Cerebellar nuclear complex (tissue), 1 donor: Measurements from ENCODE around the gene STPG2.

Experiments used
- DNase-seq, 2 experiments: peaks; one replicate each; lab custom pipeline; 2025; lab: John Stamatoyannopoulos, UW

STPG2 gene

DNA sequence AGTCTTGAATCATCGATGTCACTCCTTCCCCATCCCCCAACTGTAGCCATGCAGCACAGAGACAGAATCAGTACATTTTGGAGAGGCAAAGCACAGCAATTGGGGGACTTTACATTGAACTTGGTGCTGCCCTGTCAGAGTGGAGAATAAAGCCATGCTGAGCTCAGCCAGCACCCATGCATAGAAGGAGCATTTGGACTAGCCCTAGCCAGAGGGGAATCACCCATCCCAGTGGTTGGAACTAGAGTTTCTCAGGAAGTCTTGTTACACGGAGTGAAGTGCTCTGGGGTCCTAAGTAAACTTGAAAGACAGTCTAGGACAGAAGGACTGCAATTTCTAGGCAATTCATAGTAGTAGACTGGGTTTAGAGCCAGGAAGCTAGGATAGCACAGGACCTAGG is 49.6 kb downstream of the STPG2 start:
- DNase-seq, result no peak

DNA sequence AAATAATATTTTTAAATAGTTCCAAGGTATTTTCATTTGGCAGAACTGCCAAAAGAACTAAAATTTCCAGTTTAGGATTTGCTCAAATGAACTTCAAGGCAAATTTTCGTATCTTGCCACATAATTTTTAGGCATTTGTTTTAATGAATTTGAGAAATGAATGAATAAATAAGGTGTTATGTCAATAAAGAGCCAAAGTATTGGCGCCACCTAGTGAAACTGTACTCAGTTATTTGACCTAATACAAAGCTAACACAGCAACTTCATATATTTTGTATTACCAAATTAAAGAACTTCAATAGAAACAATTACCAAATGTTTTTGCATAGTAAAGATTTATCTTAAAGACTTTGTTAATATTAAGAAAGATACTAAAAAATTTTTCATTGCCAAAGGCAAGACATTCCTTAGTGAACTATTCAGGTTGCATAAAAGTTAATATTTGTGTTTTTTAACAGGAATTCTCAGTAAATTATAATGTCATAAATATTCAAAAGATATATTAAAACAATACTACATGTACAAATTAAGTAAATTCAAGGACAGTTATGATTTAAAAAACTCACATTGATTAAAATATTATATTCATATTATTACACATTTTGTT is 50.3 kb downstream of the STPG2 start:
- no peak for DNase-seq

DNA sequence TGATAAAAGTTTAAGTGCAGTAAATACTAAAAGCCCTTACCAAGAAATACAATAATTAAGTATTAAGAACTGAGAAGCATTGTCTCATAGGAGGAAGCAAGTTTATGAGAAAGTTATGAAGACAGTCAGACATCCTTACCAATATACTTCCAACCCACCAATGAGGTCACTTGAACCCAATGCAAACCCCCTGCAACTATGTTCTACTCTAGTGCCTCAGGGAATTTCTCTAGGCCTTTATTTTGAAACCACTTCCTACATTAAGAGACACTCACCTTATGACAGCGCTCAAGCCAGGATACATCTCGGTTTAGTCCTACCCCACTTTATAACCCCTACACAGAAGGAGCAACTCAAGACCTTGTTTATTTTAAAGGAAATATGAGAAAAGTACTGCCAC is 61.3 kb downstream of the STPG2 start:
- DNase-seq, result no peak

DNA sequence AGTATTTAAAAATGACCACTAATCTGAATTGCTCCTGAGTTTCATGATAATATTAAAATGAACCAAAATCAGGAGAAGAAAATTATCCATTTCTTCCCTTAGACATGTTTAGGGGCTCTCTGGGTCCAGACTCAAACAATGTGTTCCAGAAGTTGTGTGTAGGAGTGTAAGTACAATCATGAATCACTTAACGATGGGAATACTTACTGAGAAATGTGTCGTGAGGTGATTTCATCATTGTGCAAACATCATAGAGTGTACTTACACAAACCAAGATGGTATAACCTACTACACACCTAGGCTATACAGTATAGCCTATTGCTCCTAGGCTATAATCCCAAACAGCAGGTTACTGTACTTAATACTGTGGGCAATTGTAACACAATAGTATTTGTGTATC is 74.8 kb downstream of the STPG2 start:
- DNase-seq, result no peak

DNA sequence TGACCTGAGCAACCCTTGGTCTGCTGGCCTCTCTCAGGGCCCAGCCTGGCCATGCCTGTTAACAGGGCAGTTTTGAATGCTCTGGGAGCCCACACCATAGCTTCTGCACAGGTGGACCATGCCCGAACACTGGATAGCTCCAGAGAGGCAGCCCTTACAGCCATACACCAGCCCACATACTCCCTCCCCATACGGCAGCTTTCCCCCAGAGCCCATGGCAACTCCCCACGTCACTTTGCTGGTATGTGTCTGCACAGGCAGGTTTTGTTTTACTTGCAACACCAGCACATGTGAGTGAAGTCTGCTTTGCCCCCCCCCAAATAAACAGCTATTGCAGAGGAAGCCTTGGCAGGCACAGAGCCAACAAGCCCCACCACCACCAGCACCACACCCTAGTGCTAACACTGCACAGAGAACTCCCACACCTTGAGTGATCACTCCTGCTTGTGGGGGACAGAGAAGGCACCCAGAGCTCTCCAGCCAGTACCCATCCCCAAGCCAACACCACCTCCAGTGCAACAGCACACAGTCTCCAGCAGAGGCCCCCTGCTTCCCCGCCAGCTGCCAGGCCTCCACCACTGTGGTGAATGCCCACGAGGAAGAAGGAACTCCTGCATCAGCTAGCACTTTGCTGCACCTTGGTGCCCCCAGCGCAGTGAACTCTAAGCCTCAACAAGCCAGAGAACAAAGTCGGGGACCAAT is 87.3 kb downstream of the STPG2 start:
- no peak for DNase-seq

DNA sequence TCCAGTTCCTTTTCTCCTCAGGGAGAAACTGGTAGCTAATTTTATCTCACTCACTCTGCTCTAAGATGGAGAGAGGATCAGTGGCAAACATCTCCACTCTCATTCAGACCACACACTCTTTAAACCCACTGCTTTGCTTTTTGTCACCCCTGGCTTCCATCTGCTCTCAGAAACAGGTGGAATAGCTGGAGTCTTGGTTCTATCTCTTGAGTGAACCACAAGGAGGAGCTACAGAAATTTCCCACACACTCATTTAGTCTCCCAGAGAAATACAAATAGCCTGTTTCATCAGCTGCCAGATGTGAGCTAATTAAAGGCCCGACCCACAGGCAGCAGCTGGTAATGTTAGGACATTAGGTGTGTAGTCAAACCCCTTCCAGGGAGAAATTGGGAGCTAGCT is 96.6 kb downstream of the STPG2 start:
- DNase-seq, result no peak

DNA sequence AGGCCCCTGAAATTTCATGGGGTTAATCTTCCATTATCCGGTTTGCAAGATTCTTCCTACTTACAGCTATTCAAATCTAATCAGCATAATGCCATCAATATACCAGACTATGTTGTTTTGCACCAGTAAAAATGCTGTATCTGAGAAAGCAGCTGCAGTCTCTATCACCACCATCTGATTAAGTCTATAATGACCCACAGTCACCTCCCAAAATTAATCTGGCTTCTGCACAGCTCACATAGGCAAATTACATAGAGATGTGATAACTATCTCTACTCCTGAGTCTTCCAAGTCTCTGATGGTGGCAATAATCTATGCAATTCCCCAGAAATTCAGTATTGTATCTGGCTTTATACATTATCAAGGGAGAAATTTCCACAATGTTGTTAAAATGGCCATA is 113.2 kb downstream of the STPG2 start:
- no peak for DNase-seq

DNA sequence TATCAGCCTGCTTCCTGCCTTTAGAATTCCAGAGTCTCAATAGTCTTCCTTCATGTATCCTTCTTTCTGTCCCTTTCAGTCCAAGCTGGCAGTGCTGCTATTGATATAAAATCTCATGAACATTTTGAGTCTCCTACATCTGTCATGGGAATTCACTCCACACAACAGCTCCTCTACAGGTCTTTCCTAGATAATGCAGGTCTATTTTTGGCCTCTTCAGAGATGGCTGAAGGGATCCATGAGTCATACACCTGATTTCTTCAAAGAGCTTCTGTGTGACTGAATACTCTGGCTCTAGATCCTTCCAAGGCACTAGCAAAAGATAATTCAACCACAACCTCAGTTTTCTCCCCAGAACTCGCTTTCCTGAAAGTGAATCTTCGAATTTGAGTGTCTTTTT is 115.4 kb downstream of the STPG2 start:
- no peak for DNase-seq

DNA sequence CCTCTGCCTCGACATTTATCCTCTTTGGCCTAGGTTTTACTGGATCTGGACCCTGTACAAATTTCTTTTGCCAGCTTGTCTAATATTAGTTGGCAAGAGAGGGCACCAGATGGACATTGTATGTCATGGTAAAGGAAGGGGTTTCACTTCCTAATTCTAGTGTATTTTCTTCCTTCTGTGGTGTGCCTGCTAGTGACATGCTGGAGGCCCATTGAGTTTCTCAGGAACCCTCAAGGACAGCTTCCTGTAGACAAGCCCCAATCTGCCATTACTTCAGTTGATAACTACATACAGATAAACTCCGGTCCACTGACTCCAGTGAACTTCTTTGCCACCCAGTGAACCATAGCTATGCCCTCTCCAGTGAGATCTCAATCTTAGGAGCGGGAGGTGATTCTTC is 116.9 kb downstream of the STPG2 start:
- DNase-seq, result no peak

DNA sequence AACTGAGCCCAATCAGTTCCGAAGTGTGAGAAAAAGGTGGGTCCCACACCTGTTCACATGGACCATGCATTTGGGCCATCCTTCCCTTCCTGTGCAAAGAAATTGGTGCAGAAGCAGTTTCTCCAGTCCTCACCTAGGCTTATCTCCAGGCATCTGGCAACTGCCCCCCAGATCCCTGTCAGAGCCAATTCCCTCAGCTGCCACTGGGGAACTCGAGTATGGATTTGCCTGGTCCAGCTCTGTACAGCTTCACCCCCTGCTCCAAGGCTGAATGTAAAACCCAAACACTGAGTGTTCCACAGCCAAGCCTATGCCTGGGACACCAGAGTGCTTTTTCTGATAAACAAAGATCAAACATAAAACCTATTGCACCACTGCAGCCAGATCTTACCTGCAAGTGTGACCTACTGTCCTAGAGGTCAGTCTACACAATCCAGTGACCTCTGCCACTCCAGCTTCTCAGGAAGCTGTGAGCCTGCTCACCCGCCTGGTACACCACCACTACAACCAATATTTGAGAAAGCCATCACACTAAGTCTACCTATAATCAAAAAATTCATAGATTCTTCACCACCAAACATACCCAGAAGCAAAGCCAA is 136.4 kb downstream of the STPG2 start:
- no peak for DNase-seq

DNA sequence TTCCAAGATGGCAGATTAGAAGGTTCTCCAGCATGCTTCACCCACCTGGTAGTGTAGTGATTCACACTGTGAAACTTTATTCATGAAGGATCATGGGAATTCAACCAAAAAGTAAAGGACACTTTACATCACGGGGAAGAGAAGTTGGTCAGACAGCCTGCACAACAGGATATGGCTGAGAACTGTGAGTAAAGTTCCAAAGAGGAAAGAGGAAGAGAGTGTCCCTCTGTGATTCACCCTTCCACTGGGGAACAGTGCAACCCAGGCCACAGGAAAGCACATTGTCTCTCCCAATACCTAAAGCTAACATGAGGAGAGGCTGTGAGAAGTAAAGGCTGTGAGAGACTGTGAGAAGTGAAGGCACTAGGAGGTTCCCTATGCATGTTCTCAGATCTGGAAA is 137.2 kb downstream of the STPG2 start:
- no peak for DNase-seq

DNA sequence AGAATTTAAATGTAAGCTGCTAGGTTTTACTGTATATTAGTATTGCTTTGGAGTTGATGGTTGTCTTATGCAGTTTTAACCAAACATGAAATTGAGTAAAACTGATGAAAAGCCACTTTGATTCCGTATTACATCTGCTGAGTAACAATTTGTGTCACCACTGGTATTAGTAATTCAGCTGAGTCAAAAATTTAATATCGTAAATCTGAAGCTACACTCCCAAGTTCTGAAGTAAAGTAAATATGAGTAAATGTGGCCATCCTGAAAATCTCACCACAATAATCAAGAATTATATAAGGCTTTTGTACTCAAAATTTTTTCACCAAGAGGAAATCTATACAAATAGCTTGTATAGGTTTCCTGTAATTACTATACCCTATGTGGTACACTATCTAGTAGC is 142.3 kb downstream of the STPG2 start:
- no peak for DNase-seq

DNA sequence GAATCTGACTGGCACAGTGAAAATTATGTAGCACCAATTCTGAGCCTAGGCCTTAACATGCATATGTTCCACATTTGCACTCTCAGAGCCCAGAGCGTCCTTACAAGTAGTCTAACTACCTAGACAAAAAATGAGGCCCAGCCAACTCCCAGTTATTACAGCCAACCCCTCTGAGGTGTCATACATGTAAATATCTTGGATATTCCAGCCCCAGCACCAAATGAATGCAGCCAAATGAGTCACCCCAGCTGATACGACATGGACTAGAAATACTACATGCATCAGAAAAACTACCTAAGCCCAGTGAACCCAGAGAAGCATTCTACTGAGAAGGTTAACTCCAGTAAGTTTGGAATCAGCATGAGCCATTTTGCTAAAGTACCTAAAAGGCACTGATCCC is 145.1 kb downstream of the STPG2 start:
- no peak for DNase-seq

DNA sequence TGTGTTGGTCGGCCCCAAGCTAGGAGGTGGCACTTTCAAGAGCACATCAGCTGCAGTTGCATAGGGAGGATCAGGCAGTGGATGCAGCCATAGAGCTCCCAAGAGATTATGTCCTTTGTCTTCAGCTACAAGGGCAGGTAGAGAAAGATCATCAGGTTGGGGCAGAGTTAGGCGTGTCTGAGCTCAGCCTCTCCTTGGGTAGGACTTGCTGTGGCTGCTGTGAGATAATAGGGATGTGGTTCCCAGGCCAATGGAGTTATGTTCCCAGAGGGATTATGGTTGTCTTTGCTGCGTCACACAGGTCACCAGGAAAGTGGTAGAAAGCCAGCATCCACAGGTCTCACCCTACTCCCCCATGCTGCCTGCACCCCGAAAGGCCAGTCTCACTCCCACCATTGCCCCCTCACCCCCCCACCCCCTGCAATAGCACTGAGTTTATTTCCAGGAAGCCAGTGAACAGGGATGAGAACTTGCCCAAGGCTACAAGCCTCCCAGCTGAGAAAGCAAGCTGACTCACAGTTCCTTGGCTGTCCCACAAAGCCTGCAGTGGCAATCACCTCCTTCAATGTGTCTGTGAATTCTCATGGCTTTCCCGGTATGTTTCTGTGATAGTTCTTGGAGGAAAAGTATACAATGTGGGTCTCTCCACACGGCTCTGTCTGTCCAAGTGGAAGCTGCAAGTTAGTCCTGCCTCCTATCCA is 148.4 kb downstream of the STPG2 start:
- DNase-seq, result no peak

DNA sequence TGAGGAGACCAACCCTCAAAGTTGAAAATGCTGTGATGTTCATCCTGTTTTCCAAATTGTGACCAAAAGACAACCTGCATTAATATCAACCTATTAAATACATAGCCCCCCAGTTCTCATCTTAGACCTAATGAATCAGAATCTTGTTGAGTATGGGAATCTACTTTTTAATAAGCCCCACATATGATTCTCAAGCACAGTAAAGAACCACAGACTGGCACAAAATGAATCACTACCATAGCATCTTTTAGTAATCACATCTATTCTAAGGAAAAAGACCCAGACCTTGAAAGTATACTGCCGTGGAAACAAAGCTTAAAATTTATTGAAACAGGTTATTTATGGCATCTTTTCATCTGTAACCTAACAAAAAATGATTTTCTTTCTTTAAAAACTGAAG is 152.9 kb downstream of the STPG2 start:
- DNase-seq, result no peak

DNA sequence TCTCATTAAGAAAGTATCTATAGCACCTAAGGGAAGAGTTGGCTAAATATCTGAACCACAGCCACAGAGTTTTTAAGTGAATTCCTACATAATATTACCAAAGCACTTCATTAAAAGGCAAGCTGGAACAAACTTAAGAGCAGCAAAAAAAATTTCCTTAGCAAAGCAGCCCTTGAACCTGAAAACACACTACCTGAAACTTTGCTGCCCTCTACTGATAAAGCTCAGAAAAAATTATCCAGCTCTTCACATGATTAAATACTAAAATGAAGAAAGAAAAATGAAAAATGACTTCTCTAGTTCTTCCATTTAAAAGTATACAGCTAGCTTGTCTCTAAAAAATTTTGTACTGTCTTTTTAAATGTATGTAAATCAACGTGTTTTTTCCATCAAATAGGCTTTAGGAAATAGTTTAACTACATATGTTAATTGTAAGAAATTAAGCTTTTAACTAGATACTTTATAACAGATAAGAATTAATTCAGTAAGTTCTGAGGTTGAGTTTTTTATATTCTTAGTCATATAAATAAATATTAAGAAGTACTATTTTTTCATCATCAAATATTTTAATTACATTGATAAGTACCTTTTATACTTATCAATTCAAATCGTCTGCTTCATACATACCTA is 156.1 kb downstream of the STPG2 start:
- no peak for DNase-seq

DNA sequence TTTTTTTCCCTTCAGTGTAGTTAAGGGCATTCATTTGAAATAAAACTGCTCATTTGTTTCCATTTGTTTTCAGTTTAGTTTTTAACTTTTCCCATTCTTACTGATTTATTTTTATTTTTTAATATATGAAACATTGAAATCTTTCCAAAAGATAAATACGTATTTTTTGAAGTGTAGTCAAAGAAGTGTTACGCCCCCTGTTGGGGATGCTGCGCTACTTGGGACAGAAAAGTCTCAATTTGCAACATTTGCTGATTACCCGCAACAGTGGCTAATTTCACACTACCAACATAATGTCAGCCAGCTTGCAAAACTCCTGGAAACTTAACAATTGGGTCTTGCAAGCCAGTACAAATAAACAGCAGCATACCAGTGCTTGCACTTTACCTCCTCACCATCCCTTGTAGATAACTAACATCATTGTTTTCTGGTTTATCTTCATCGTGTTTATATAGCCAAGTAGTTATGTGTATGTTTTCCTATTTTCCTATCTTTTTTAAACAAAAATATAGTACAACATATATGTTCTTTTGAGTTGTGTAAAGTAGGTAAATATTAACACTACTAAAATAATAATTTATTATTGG is 158.6 kb downstream of the STPG2 start:
- DNase-seq, result no peak

DNA sequence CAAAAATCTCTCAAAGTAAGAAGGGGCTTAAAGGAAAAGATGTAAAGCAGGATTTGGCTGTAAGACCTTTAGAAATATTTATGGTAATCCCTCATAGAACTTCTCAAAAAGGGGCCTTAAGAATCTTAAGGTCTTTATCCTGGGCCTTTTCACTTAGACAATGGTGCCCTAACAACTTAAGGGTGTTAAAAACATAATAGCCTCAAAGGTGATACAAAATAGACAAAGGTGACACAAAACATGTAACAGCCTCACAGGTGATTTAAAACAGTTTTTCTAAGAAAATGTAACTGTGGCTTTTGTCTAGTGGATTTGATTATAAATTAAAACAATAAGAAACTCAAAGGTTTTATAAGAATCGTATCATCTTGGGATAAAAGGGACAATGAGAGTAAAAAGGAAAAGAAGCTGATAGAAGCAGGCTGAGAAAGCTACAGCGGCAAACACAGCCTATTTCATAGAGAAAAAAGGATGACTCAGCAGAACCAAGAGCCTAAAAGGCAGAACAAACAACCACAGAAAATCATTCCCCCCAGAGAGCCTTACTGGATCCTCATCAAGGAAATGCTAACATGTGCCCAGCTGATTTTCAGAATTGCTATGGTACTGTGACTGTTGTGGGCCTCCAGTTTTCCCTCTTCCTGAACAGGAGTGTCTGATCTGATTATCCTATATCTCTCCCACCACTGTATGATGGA is 164.3 kb downstream of the STPG2 start:
- no peak for DNase-seq

DNA sequence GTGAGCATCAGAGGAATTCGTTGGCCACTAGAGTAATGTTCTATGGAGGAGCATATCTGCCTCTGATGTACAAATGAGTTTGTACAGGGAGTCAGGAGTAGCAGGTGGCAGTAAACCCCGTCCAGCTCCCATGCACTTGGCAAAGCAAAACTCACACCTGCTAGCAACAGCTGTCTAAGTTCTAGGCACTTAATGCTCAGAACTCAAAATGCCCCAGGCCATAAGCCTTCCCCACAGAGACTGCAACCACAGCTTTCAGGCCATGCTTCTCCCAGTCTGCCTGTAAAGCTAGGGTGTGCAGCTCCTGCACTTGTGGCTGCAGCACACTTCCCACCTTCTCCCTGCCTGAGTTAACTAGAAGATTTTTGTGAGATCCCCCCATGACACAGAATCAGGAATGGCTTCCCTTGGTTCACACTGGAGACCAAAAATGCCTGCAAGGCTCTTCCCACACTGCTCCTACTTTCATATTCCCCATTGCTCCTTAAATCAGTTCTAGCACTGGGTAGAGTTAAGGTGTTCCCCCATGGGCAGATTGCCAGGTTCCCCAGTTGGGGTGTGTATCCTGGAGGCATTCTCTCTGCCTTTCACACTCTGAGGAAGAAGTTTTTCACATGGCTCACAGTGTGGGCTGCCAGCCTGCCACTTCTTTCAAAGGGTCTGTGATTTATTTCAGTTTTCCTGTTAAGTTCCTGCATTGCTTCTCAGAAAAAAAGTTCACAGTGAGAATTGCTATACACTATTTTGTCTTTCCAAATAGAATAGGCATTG is 189.9 kb downstream of the STPG2 start:
- DNase-seq, result no peak

DNA sequence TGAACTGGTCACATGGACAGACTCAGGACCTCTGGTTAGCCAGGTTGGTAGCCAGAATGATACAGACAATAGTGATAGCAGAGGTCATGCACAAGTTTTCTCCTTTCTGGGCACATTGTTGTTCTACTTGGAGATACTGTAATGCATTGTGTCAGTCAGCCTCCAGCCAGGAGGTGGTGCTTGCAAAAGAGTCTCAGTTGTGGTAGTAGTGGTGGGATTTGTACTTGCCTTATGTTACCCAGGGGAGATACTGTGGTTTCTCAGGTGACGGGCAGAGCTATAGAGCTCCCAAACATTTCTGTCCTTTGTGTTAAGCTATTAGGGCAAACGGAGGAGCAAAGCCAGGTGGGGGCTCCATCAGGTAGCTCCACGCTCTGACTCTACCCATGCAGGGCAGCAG is 190.5 kb downstream of the STPG2 start:
- no peak for DNase-seq

DNA sequence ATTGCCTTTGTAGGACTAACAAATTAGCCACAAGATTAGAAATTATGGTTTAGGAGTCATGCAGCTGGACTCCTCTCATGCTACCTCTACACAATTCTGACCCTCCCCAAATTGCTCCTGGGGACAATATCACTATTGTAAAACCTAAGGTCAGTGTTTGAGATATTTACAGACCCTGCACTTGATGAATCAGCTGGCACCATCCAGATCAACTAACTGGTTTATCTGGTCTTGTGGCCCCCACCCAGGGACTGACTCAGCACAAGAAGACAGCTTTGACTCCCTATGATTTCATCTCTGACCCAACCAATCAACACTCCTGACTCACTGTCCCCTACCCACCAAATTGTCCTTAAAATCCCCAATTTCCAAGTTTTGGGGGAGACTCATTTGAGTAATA is 192.4 kb downstream of the STPG2 start:
- no peak for DNase-seq
